AG08396 (cell line): ENCODE data around the gene HMOX2.

Experiments used
- DNase-seq: peaks from one replicate; pipeline ENCODE4 v3.0.0; 2012; ENCODE audit warnings: low spot score, mixed read lengths

Gene HMOX2

DNA sequence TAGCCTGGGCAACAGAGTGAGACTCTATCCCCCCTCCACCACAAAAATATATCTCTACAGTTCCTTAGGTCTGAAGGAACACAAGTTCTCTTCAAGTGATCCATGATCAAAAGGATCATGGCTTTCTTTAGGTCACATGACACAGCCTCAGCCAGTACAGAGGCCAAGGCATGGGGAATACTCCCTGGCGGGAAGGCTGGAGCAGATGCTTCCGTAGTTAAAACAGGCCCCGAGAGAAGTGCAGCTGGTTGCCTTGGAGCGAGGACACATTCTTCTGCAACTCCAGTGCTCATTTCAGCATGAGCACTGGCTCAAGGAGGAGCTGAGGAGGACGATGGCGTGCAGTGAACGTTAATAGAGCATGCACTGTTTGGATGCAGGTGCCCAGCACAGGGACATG lies 48.9 kb downstream of the HMOX2 start:
- DNase-seq, result no peak

DNA sequence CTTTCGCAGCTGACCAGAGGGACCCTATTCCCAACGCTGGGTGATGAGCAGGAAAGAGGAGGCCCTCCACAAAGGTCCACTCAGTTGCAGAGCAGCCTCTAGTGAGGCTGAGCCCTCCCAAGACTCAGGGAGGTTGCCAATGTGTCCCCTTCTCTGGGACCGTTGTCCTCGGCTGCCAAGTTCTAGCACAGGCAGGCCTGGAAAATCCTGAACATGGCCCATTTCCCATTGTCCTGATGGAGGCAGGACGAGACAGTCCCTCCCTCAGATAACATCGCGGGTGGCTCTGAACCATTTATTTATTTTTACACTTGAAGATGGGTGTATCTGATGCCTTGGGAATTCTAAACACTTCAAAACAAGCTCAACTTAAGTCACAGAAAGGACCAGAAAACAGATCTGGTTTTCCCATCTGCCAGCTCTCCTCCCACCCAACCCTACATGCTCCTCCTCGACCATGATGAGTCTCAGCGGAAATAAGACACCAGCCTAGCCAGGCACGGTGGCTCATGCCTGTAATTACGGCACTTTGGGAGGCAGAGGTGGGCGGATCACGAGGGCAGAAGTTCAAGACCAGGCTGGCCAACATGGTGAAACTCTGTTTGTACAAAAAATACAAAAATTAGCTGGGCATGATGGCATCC lies 49.6 kb downstream of the HMOX2 start:
- no peak for DNase-seq

DNA sequence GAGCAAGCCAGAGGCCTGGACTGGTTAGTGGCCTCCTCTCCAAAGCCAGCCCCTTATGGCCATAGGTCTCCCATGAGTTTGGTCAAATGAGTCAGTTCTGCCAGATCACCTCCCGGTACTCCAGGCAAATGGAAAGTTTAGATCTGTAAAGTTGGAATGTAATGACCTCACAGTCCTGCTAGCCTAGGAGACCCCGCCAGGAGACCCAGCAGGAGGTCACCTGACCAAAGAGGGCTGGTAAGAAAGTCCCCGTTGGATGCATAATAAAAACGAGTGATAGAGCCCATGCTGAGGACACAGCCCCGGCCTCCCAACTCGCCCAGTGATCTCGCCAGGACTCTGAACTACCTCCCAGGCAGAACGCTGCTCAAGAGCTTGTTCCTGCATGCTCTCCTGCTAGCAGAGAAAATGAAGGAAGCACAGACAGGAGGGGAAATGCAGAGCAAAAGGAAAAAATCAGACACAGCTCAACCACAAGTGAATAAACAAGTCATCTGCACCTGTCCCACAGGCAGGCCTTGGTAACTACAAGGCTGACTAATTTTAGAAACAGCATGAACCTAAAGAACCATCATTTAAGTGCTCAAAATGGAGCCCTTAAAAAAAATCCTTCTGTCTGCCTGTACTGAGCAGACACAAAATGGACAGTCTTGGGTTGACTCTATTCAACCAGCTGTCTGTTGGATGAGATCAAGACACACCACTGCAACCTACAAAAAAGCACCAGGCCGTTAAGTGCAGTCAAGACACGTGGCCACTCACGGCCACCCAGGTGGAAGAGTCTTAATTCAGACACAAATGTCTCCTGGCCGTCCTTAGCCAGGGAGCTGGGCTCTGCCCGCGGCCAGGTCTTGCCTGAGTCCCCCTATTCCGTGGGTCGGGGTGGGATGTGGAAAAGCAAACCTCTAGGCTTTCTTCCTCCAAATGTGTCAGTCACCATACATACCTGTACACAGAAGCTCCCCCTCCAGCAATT lies 53.2 kb downstream of the HMOX2 start:
- DNase-seq, result peak; percentile 53

DNA sequence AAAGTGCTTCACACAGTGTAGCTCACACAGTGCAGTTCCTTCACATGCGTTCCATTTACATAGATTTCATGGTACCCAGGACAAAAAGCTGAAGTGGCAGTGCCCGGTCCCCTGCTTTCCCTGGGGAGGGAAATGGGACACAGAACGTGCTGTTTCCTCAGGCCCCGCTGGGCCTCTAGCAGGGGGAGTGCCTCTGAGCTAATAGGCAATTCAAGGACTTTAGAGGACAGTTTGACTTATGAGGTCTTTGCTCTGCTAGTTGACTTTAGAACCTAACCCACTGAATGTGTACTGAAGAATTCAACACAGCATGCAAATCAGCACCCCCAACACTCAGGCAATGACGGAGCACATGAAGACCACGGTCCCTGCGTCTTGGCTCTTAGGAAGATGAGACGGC lies 55.6 kb downstream of the HMOX2 start:
- no peak for DNase-seq

DNA sequence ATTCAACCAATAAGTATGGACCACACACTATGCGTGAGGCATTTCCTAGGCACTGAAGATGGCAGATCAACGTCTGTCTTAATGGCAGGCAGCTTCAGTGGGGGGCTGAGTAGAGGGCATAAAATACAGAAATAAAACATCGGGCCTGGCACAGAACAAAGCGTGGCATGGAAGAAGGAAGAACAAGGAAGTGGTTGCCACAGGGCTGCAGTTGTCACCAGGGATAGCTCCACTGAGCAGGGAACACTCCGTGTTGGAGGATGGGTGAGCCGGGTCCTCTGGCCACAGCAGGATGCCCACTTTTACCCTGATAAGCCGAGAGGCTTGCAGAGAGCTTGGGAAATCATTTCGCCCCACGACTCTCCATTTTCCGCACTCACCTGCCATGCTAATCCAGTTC lies 56.0 kb downstream of the HMOX2 start:
- DNase-seq, result no peak

DNA sequence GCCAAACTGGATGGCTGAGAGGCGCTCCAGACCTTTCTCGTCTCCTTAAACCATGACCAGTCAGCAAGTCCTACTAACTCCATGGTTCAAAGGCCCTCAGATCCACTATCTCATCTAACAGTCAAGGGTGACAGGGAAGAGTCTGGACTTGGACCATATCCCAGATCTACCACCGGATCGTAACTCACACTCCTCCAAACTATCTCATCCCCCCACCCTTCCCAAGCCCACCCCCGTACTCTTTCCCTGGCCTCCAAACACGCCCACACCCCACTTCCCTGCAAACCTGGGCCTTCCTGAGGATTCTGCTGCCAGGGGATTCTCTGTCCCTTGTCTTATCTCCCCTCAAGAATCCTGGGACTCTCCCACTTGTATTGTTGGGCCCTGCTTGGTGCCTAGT lies 57.3 kb downstream of the HMOX2 start:
- no peak for DNase-seq

DNA sequence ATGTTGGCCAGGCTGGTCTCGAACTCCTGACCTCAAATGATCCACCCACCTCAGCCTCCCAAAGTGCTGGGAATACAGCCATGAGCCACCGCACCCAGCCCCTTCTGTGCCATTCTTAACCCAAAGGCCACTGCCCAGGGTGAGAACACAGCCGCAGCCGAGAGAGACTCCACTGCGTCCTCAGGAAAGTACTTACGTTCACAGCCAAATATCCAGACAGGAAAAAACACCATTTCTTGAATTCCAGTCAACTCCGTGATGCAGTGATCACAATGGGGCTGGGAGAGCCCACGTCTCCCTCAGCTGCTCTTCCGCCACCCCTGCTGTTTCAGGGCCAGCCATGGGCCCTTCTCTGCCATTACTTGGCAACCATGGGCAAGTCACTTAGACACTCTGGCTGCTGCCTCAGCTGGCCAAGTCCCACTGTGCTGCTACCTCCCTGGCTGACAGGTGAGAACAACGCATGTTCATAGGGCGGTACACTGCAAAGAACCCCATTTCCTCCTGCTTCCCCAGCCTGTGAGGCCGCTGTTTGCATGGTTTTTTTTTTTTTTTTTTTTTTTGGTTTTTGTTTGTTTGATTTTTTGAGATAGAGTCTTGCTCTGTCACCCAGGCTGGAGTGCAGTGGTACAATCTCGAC lies 58.1 kb downstream of the HMOX2 start:
- no peak for DNase-seq

DNA sequence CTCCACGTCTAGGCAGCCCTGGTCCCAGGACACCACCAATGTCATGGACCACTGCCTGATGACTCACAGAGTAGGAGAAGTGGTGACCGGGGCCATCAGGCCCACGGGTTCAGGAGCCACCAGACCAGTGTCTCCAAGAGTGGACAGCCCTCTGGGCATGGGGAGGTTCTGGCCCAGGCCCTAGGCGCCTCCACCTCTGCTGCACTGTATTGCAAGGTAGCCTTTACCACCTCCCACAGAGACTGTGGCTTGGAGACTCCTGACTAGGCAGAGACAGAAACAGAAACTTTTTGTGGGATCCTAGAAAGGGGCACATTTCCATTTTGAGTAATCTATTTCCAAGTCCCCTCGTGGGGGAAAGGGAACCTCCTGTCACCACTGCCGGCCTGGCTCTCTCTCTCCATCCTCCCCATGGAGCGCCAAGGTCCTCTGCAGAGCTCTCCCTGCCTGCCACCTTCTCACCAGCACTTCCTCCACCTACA lies 59.5 kb downstream of the HMOX2 start:
- no peak for DNase-seq

DNA sequence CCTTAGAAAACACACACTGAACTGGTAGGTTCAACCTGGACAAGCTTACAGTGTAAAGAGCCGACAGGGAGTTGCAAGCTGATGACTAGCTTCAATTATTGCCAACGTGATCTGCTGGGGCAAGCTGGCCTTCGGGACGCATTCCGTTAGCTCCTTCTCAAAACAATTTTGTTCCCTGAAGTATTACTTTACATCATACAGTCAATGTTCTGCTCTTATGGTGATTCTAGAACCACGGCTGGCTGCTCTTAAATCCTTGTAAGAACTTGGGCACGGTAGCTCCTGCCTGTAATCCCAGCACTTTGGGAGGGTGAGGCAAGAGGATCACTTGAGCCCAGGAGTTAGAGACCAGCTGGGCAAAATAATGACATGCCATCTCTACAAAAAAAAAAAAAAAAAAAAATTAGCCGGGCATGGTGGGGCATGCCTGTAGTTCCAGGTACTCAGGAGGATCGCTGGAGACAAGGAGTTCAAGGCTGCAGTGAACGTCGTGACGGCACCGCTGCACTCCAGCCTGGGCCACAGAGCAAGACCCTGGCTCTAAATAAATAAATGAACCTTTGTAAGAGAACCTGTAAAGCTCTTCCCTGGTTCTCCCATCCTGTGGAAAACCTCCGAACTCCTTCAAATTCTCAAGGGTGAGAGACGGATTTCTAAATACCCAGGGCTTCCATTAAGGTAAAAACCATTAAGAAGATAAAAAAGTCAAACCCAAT lies 60.4 kb downstream of the HMOX2 start:
- DNase-seq, result no peak

DNA sequence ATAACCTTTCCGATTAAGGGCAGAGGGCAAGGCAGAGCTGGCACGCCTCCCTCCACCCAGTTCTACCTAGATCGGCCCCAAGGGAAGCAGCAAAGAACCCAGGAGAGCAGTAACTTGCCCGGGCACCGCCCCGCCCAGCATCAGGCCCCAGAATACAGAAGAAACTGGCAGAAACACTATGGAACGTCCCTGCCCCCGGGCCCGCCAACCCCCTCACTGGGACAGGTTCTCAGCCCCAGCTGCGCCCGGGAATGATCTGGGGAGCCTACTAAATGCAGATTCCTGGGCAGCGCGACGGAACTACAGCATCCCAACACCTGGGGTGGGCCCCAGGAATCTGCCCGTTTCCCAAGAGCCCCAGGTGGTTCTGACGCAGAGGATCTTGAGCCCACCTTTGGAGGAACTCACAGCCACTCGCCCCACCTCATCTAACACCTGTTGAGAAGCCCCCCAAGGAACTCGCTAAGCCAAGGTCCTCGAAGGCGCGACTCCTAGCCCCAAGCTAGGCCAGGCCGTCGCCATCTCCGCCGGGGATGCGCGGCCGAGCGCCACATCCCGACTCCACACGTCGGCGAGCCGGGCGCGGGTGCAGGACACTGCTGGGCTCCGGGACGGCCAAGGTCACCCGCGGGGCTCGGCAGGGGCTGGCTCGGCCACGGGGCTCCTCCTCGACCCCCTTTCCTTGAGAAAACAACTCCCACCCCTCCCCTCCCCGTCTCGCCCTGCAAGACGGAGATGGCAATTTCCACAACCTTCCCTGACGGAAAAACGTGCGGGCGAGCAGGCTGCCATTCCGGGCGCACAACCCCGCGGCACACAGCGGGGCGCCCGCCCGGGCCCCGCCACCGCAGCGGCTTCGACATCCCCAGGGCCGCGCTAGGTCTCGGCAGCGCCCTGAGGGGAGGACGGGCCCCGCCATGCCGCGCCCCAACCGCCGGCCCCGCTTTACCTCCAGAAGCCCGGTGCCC lies 61.5 kb downstream of the HMOX2 start:
- peak; percentile 57 for DNase-seq

DNA sequence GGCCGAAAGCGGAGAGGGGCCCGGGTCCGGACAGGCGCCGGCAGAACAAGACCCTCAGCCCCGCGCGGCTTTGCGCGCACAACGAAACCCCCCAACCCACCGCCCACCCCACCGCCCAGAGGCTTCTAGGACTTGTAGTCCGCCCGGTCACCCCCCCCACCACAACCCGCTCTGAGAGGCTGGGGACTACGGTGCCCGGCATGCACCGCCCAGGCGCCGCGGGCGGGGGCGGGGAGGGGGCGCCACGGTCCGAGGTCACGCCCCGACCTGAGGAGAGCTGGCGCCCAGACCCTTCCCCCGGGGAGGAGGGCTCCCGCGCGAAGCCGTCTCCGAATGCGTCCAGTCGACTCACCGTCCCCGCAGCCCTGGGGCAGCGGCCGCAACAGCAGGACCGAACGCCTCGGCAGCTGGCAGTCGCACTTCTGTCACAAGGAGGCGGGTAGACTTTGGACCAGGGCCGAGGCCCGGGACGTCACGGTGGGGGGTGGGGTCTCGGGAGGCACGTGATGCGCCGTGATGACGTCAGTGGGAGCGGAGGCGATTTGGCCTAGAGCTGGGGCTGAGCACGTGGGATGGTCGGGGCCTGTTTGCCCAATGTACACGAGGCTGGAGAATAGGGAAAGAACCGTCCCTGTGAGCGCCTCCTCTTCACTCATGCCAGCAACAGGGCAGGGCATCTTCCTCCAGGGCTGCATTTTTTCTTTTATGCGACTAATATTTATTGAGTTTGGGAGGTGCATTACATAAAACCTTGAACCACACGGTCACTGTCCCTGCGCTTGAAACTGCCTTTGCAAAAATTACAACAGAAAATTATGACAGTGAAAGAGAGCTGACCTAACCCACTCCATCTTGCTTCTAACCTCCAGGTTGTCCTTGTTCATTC lies 62.4 kb downstream of the HMOX2 start, which contains the start of gene CDIP1:
TSS of gene CDIP1 (minus strand) at position 424 of the 886 bp plus-strand sequence. CDS start 24,643 bp downstream, outside the sequence.
- peak; percentile 97 for DNase-seq

DNA sequence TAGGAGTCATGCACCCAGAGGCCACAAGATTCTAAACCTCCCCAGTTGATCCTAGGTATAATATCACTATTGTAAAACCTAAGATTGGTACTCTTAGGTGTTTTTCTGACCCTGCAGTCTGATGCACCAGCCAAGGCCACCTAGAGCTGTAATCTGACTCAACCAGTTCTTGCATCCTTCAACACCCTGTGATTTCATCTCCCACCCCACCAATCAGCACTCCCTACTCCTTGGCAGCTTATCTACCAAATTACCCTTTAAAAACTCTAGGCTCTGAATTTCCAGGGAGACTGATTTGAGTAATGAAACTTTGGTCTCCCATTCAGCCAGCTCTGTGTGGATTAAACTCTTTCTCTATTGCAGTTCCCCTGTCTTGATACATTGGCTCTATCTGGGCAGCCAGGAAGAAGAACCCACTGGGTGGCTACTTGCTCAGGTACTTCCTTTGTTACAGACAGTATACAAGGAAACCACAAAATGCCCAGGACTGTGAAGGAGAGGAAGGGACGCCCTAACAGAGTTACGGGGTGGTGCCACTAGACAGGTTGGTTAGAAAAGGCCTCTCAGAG lies 63.6 kb downstream of the HMOX2 start:
- DNase-seq, result no peak

DNA sequence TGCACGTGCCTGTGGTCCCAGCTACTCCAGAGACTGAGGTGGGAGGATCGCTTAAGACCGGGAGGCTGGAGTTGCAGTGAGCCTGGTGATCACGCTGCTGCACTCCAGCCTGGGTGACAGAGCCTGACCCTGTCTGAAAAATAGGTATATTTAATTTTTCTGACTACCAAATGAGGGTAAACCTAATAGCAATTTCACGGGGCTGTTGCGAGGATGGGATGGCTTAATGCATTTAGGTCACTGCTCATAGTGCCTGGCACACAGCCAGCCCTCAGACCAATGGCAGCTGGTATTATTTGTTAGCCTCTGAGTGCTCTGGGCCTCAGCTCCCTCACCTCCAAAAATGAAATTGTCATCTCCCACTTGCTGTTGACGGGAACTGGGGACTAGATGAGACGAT lies 68.3 kb downstream of the HMOX2 start:
- DNase-seq, result no peak

DNA sequence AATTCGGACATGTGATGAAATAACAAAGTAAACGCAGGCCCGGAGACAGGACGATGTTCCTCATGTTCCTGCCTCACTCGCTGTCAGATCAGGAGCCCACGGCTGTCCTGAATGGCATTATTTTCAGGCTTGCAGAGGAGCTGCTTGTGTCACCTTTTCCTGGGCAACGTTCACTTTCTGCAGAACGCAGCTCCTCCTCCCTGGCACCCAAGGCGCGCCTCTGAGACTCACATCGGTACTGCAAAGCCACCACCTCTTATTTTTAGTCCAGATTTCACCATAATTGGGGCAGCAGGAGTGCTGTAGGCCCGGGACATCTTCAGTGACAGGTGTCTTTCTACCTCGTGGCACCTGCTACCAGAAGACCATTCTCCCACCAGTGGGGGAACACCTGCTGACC lies 71.9 kb downstream of the HMOX2 start:
- peak; percentile 0 for DNase-seq

DNA sequence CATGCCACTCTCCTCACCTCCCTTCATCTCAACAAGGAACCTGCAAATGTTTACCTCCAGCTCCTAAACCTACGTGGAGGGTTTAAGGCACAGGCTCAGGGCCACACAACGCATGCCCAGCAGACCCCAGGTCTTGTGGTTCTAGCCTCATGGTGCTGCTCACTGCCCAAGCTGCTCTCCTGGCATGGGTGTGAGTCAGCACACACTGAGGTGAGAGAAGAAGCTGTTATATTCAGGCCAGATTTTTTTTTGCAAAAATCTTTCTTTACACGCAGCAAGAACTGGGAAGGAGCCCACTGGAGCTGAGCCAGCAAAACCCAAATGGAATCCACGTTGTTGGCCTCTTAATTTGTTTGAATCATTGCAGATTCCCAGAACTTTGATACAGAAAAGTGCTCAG lies 74.4 kb downstream of the HMOX2 start:
- peak; percentile 13 for DNase-seq

DNA sequence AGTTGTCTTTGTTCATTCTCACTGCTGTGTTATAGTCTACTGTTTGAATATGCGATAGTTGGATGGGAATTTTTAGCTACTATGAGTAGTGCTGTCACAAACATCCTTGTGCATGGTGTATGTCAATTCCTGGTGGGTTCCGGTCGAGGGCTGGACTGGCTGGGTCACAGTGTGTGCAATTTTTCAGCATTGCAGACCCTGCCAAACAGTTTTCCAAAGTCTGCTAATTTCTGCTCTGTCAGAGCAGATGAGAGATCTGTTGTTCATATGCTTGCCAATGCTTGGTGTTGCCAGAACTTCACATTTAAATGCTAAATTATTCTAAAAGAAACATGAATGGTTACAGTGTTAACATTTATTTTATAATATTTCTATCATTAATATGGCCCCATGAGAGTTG lies 76.3 kb downstream of the HMOX2 start:
- DNase-seq, result peak; percentile 1

DNA sequence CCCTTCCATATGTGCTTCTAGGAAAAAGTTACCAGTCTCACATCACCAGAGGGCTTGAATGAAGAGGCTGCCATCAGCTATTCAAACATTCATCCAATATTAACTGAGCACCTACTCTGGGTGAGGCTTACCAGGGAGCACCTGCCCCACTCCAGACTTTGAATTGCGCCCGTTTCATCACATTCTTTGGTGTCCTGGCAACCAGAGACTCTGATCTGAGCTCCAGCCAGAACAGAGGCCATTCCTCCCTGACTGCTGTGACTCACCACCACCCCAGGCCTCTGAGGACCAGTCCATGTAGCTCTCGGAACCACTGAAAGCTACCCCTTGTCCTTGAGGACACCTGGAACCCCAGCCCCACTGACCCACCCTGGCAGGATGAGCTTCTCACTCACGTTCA lies 79.9 kb downstream of the HMOX2 start, which contains the start of gene C16orf96:
TSS of gene C16orf96 (plus strand) at position 229 of the 400 bp plus-strand sequence. CDS start at position 379, 150 bp downstream.
- DNase-seq, result peak; percentile 38

DNA sequence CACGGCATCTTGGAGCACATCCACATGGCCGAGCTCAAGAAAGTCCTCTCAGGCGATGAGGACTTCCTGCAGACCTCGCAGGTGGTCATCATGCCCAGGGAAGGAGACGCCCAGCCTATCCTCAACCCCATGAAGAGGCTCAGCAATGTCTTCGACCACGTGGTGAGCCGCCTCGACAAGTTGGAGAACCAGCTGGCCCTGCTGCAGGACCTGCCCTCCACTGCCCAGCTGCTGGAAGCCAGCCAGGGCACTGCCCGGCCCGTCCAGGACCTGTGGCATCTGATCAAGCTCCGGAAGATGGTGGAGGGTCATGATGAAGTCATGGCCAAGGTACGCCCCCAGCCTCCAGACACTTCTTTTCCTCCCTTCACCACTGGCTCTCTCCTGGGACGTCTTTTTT lies 80.4 kb downstream of the HMOX2 start:
- no peak for DNase-seq

DNA sequence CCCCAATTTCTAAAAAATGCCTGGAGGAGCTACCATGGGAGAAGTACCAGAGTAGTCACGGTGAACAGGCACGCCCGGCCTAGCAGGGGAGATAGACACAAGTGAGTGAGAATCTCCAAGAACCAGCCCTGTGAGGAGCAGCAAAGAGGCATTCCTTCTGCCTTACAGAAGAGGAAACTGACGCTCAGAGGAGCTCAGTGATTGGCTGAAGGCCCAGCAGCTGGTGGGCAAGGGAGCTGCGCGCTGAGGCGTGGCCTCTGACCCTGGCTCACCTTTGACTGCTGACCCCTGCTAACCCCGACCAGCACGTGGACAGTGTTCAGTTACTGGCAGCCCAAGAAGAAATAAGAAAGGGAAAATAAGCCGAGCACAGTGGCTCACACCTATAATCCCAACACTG lies 81.8 kb downstream of the HMOX2 start:
- peak; percentile 4 for DNase-seq
